ENCODE results near the gene FBXL12. TPM values are rescaled to one million over a fixed set of nuclear protein-coding genes. Genes with fewer than 3 reads are reported as not detected.
"Not testable (repeated sequence)": the region's sequence is repeated elsewhere in the genome, so short reads cannot be mapped to it uniquely, and the experiment has no call there.

The FBXL12 gene
- polyA plus RNA-seq, 6 donors from 2014 or later: 12.6 to 24.7 (median 13.4) TPM

GRCh38 chr19:9850235-9850959 lies 31.5 kb upstream of the FBXL12 start:
- no peak overlapping the region for H3K27ac Mint-ChIP-seq
- DNase-seq (no peak), ATAC-seq (ENCODE audit: low read depth in 2 of 2) (no peak)
- peaks cover 0 to 5% (median 0%) of the 10 kb centered on the region in 7 donors for H3K9me3 Mint-ChIP-seq
- peaks cover 0 to 9% of the 10 kb centered on the region in 2 donors for H3K36me3 Mint-ChIP-seq
- peak overlapping the region in 1 of 8 donors; percentile 29 for H3K4me3 Mint-ChIP-seq
- H3K4me1 Mint-ChIP-seq: peaks cover 0 to 8% (median 5%) of the 10 kb centered on the region in 3 donors
- H3K27me3 Mint-ChIP-seq: no peaks in the 10 kb centered on the region

GRCh38 chr19:9849791-9850190 lies 30.9 kb upstream of the FBXL12 start:
- ATAC-seq (ENCODE audit: low read depth in 2 of 2) (no peak), DNase-seq (no peak)
- Mint-ChIP-seq H3K36me3 (peaks cover 0 to 15% of the 10 kb centered on the region in 2 donors), H3K27ac (no peak overlapping the region), H3K9me3 (peaks cover 0 to 5% (median 0%) of the 10 kb centered on the region in 7 donors), H3K4me1 (peaks cover 0 to 10% (median 6%) of the 10 kb centered on the region in 3 donors), H3K27me3 (no peaks in the 10 kb centered on the region), H3K4me3 (no peak overlapping the region)

- ATAC-seq (ENCODE audit: low read depth in 2 of 2): no peak
- no peaks in the 10 kb centered on the region for H3K27me3 Mint-ChIP-seq
- peaks cover 0 to 9% (median 8%) of the 10 kb centered on the region in 3 donors for H3K4me1 Mint-ChIP-seq
- H3K27ac Mint-ChIP-seq: no peak overlapping the region
- DNase-seq: no peak
- peaks cover 0 to 22% of the 10 kb centered on the region in 2 donors for H3K36me3 Mint-ChIP-seq
- peaks cover 0 to 2% (median 0%) of the 10 kb centered on the region in 7 donors for H3K9me3 Mint-ChIP-seq
- no peak overlapping the region for H3K4me3 Mint-ChIP-seq
These were observed 29.9 kb upstream of the FBXL12 start for GRCh38 chr19:9848762-9849161.

GRCh38 chr19:9848060-9848459 lies 29.2 kb upstream of the FBXL12 start:
- H3K27me3 Mint-ChIP-seq: no peaks in the 10 kb centered on the region
- H3K4me1 Mint-ChIP-seq: peaks cover 0 to 9% (median 7%) of the 10 kb centered on the region in 3 donors
- peaks cover 4 to 29% of the 10 kb centered on the region in 2 donors for H3K36me3 Mint-ChIP-seq
- no peak overlapping the region for H3K27ac Mint-ChIP-seq
- DNase-seq (no peak), ATAC-seq (ENCODE audit: low read depth in 2 of 2) (no peak)
- no peak overlapping the region for H3K4me3 Mint-ChIP-seq
- H3K9me3 Mint-ChIP-seq: peaks cover 0 to 3% (median 0%) of the 10 kb centered on the region in 7 donors

GRCh38 chr19:9847087-9847671 lies 28.3 kb upstream of the FBXL12 start:
- peak overlapping the region in 1 of 6 donors; percentile 27 for H3K27ac Mint-ChIP-seq
- H3K4me3 Mint-ChIP-seq: no peak overlapping the region
- DNase-seq: no peak
- ATAC-seq (ENCODE audit: low read depth in 2 of 2): no peak
- H3K27me3 Mint-ChIP-seq: no peaks in the 10 kb centered on the region
- peaks cover 7 to 32% of the 10 kb centered on the region in 2 donors for H3K36me3 Mint-ChIP-seq
- peaks cover 0 to 9% (median 7%) of the 10 kb centered on the region in 3 donors for H3K4me1 Mint-ChIP-seq
- peaks cover 0 to 3% (median 0%) of the 10 kb centered on the region in 7 donors for H3K9me3 Mint-ChIP-seq

- not testable (repeated sequence) for DNase-seq; H3K9me3 Mint-ChIP-seq; ATAC-seq (ENCODE audit: low read depth in 2 of 2); H3K4me3 Mint-ChIP-seq; H3K27me3 Mint-ChIP-seq
- Mint-ChIP-seq H3K36me3 (peaks cover 7 to 43% of the 10 kb centered on the region in 2 donors), H3K4me1 (peaks cover 11 to 18% (median 18%) of the 10 kb centered on the region in 3 donors), H3K27ac (peak overlapping the region in 1 of 6 donors; percentile 59)
These were observed 24.9 kb upstream of the FBXL12 start for GRCh38 chr19:9843626-9844273.

- Mint-ChIP-seq H3K4me1 (peaks cover 11 to 19% (median 18%) of the 10 kb centered on the region in 3 donors), H3K27me3 (no peaks in the 10 kb centered on the region)
- ATAC-seq (ENCODE audit: low read depth in 2 of 2): no peak
These were observed 24.2 kb upstream of the FBXL12 start for GRCh38 chr19:9842834-9843625.

GRCh38 chr19:9839415-9839814 lies 20.5 kb upstream of the FBXL12 start:
- ATAC-seq (ENCODE audit: low read depth in 2 of 2) (no peak), DNase-seq (no peak)
- Mint-ChIP-seq H3K27me3 (no peaks in the 10 kb centered on the region), H3K4me1 (peaks cover 23 to 24% (median 24%) of the 10 kb centered on the region in 3 donors), H3K9me3 (peaks cover 0 to 3% (median 0%) of the 10 kb centered on the region in 7 donors), H3K27ac (no peak overlapping the region), H3K4me3 (no peak overlapping the region), H3K36me3 (peaks cover 7 to 26% of the 10 kb centered on the region in 2 donors)

More at GRCh38 chr19:9842834-9843625, 24.2 kb upstream of the FBXL12 start:
- peaks cover 7 to 43% of the 10 kb centered on the region in 2 donors for H3K36me3 Mint-ChIP-seq
- H3K4me3 Mint-ChIP-seq: no peak overlapping the region
- peak overlapping the region in 3 of 6 donors; percentile 54 to 83 (median 62) for H3K27ac Mint-ChIP-seq
- peaks cover 0 to 3% (median 0%) of the 10 kb centered on the region in 7 donors for H3K9me3 Mint-ChIP-seq
- DNase-seq: no peak

GRCh38 chr19:9838324-9838723 lies 19.4 kb upstream of the FBXL12 start:
- Mint-ChIP-seq H3K4me1 (peaks cover 24 to 26% (median 24%) of the 10 kb centered on the region in 3 donors), H3K9me3 (peaks cover 0 to 2% (median 0%) of the 10 kb centered on the region in 7 donors), H3K27me3 (no peaks in the 10 kb centered on the region), H3K4me3 (peak overlapping the region in 2 of 8 donors; percentile 51 to 74), H3K36me3 (peaks cover 5 to 16% of the 10 kb centered on the region in 2 donors), H3K27ac (no peak overlapping the region)
- DNase-seq (no peak), ATAC-seq (ENCODE audit: low read depth in 2 of 2) (no peak)

- Mint-ChIP-seq H3K36me3 (no peaks in the 10 kb centered on the region), H3K9me3 (no peaks in the 10 kb centered on the region), H3K27me3 (no peaks in the 10 kb centered on the region), H3K4me1 (peaks cover 13 to 16% (median 13%) of the 10 kb centered on the region in 3 donors), H3K4me3 (peak overlapping the region; percentile 76 to 92 (median 88)), H3K27ac (peak overlapping the region; percentile 27 to 84 (median 62))
- DNase-seq: no peak
- ATAC-seq (ENCODE audit: low read depth in 2 of 2): no peak
These were observed 17.1 kb upstream of the FBXL12 start for GRCh38 chr19:9836021-9836420.

- Mint-ChIP-seq H3K9me3 (no peaks in the 10 kb centered on the region), H3K27ac (peak overlapping the region in 3 of 6 donors; percentile 56 to 67 (median 58)), H3K4me3 (peak overlapping the region; percentile 76 to 93 (median 88)), H3K4me1 (peaks cover 13 to 16% (median 13%) of the 10 kb centered on the region in 3 donors), H3K27me3 (no peaks in the 10 kb centered on the region), H3K36me3 (no peaks in the 10 kb centered on the region)
- no peak for DNase-seq
- peak in 1 of 2 donors; percentile 1 for ATAC-seq (ENCODE audit: low read depth in 2 of 2)
These were observed 16.6 kb upstream of the FBXL12 start for GRCh38 chr19:9835507-9835949.

GRCh38 chr19:9834726-9835506 lies 16.0 kb upstream of the FBXL12 start, which contains the start of gene PIN1:
Gene PIN1 (plus strand): TSS chr19:9835318. CDS start chr19:9835345, 27 bp downstream.
- DNase-seq (peak; percentile 99), ATAC-seq (ENCODE audit: low read depth in 2 of 2) (peak; percentile 91 to 95)
- peaks cover 13 to 16% (median 15%) of the 10 kb centered on the region in 3 donors for H3K4me1 Mint-ChIP-seq
- H3K4me3 Mint-ChIP-seq: peak within 1 kb of the TSS; percentile 87 to 98 (median 96)
- no peaks in the 10 kb centered on the region for H3K36me3 Mint-ChIP-seq
- peak within 1 kb of the TSS; percentile 86 to 98 (median 96) for H3K27ac Mint-ChIP-seq
- H3K27me3 Mint-ChIP-seq: no peaks in the 10 kb centered on the region
- H3K9me3 Mint-ChIP-seq: no peaks in the 10 kb centered on the region

Data from naive B cell (primary cell).